Peyer's patch (tissue), 4 donors: ENCODE measurements around the gene ACTL10. TPM values are rescaled to one million over a fixed set of nuclear protein-coding genes. Genes with fewer than 3 reads are reported as not detected.

Experiments
- DNase-seq, 3 donors: peaks; one replicate each; pipeline ENCODE4 v3.0.0-alpha.2; 2017 to 2019
- H3K27ac ChIP-seq, 4 donors: fragments of 200-600 bp; sonication (generic); one replicate each; pipeline ENCODE4 v1.5.1; 2016 to 2019
- H3K27me3 ChIP-seq, 2 donors: fragments of 200-600 bp; sonication (generic); one replicate each; pipeline ENCODE4 v1.5.1; 2019
- H3K36me3 ChIP-seq, 3 donors: fragments of 200-600 bp; sonication (generic); one replicate each; pipeline ENCODE4 v1.5.1; 2016 to 2019
- H3K4me1 ChIP-seq, 4 donors: fragments of 200-600 bp; sonication (generic); one replicate each; pipeline ENCODE4 v1.5.1; 2016 to 2019
- H3K4me3 ChIP-seq, 4 donors: fragments of 200-600 bp; sonication (generic); 1 replicate in 3 of 4; 2 replicates in 1 of 4; pipeline ENCODE4 v1.5.1; 2016 to 2019; ENCODE audit warnings: mild to moderate bottlenecking in 1 of 4
- H3K9me3 ChIP-seq, 4 donors: fragments of 200-600 bp; sonication (generic); one replicate each; pipeline ENCODE4 v1.5.1; 2016 to 2019; ENCODE audit warnings: mild to moderate bottlenecking in 1 of 4
- POLR2A ChIP-seq, 2 donors: fragments of 450-650 bp; IDR thresholded peaks; one replicate each; pipeline ENCODE4 v1.5.1; 2017; ENCODE audit warnings: antibody characterized with exemption in 2 of 2, mild to moderate bottlenecking in 2 of 2, moderate library complexity in 2 of 2
- total RNA-seq, 4 donors: library from RNA; depleted of rRNA; stranded (reverse); fragments of >200 nt; gene quantifications; one replicate each; pipeline ENCODE4 v1.1.0, GENCODE V29; 2016
- TF ChIP-seq, protein P1 (sequence below), 6 experiments: fragments of 450-650 bp in 4 of 6; fragments of 200-600 bp in 2 of 6; sonication (generic) in 1 of 6; IDR thresholded peaks; one replicate each; pipeline ENCODE4 v1.5.1; 2017 to 2019; ENCODE audit warnings: antibody characterized with exemption in 6 of 6, mild to moderate bottlenecking in 3 of 6, moderate library complexity in 1 of 6

Gene ACTL10
- total RNA-seq, 4 donors from 2014 or later: 1.2 to 3.1 (median 2.5) TPM; not detected in 1

GRCh38 chr20:33658510-33658909 is 8.2 kb upstream of the ACTL10 start:
- H3K9me3 ChIP-seq: no peaks in the 10 kb centered on the region
- H3K36me3 ChIP-seq: peaks cover 0 to 43% (median 0%) of the 10 kb centered on the region in 3 donors
- no peak for DNase-seq
- H3K27ac ChIP-seq: no peak overlapping the region
- peaks cover 0 to 28% (median 0%) of the 10 kb centered on the region in 4 donors for H3K4me1 ChIP-seq
- H3K4me3 ChIP-seq: no peak overlapping the region
- no peak for TF ChIP-seq POLR2A (IDR thresholded peaks at IDR 0.05)
- TF ChIP-seq, protein P1, sequence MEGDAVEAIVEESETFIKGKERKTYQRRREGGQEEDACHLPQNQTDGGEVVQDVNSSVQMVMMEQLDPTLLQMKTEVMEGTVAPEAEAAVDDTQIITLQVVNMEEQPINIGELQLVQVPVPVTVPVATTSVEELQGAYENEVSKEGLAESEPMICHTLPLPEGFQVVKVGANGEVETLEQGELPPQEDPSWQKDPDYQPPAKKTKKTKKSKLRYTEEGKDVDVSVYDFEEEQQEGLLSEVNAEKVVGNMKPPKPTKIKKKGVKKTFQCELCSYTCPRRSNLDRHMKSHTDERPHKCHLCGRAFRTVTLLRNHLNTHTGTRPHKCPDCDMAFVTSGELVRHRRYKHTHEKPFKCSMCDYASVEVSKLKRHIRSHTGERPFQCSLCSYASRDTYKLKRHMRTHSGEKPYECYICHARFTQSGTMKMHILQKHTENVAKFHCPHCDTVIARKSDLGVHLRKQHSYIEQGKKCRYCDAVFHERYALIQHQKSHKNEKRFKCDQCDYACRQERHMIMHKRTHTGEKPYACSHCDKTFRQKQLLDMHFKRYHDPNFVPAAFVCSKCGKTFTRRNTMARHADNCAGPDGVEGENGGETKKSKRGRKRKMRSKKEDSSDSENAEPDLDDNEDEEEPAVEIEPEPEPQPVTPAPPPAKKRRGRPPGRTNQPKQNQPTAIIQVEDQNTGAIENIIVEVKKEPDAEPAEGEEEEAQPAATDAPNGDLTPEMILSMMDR (IDR thresholded peaks at IDR 0.05): no peak
- no peaks in the 10 kb centered on the region for H3K27me3 ChIP-seq

- no peak for TF ChIP-seq POLR2A (IDR thresholded peaks at IDR 0.05)
- TF ChIP-seq, protein P1 (IDR thresholded peaks at IDR 0.05): no peak
- Histone ChIP-seq H3K4me1 (peaks cover 0 to 25% (median 0%) of the 10 kb centered on the region in 4 donors), H3K27me3 (no peaks in the 10 kb centered on the region), H3K9me3 (no peaks in the 10 kb centered on the region), H3K27ac (no peak overlapping the region), H3K4me3 (no peak overlapping the region), H3K36me3 (peaks cover 0 to 43% (median 0%) of the 10 kb centered on the region in 3 donors)
- DNase-seq: no peak
Observed at GRCh38 chr20:33658929-33659328, 7.8 kb upstream of the ACTL10 start.

- Histone ChIP-seq H3K27ac (no peak overlapping the region), H3K4me3 (no peak overlapping the region), H3K36me3 (peaks cover 0 to 43% (median 0%) of the 10 kb centered on the region in 3 donors), H3K27me3 (no peaks in the 10 kb centered on the region), H3K9me3 (no peaks in the 10 kb centered on the region), H3K4me1 (peaks cover 0 to 28% (median 3%) of the 10 kb centered on the region in 4 donors)
- TF ChIP-seq, protein P1 (IDR thresholded peaks at IDR 0.05): no peak
- no peak for TF ChIP-seq POLR2A (IDR thresholded peaks at IDR 0.05)
- DNase-seq: peak in 1 of 3 donors; percentile 27
Observed at GRCh38 chr20:33659341-33660034, 7.3 kb upstream of the ACTL10 start.

GRCh38 chr20:33660035-33660684 is 6.6 kb upstream of the ACTL10 start:
- Histone ChIP-seq H3K27ac (no peak overlapping the region), H3K9me3 (no peaks in the 10 kb centered on the region), H3K36me3 (peaks cover 0 to 43% (median 0%) of the 10 kb centered on the region in 3 donors), H3K27me3 (no peaks in the 10 kb centered on the region), H3K4me3 (no peak overlapping the region), H3K4me1 (peaks cover 0 to 23% (median 4%) of the 10 kb centered on the region in 4 donors)
- peak in 1 of 3 donors; percentile 41 for DNase-seq
- TF ChIP-seq, protein P1 (IDR thresholded peaks at IDR 0.05): no peak
- no peak for TF ChIP-seq POLR2A (IDR thresholded peaks at IDR 0.05)

GRCh38 chr20:33660685-33661058 is 6.1 kb upstream of the ACTL10 start:
- Histone ChIP-seq H3K4me1 (peaks cover 0 to 19% (median 4%) of the 10 kb centered on the region in 4 donors), H3K36me3 (peaks cover 0 to 43% (median 0%) of the 10 kb centered on the region in 3 donors), H3K27ac (no peak overlapping the region), H3K4me3 (no peak overlapping the region), H3K9me3 (no peaks in the 10 kb centered on the region), H3K27me3 (no peaks in the 10 kb centered on the region)
- DNase-seq: no peak
- TF ChIP-seq POLR2A (IDR thresholded peaks at IDR 0.05): no peak
- TF ChIP-seq, protein P1 (IDR thresholded peaks at IDR 0.05): no peak
